ENCODE data around the gene TTC39B.

TTC39B gene

GRCh38 chr9:15282567-15283285 lies 24.3 kb downstream of the TTC39B start:
- H3K9me3 ChIP-seq (ENCODE audit: control insufficient read depth, low read length) = no peaks in the 10 kb centered on the region
- H3K4me3 ChIP-seq (ENCODE audit: extremely low read depth, insufficient read depth, low read length, poor library complexity, severe bottlenecking) = no peak overlapping the region
- no peak overlapping the region for H3K27ac ChIP-seq (ENCODE audit: low read depth, low read length, severe bottlenecking)
- 93 to 95% methylated on average over 3 of the region's 8 CpGs for WGBS, 2 experiments (ENCODE audit: insufficient coverage in 2 of 2)
- H3K36me3 ChIP-seq (ENCODE audit: control insufficient read depth, insufficient read depth, low read length) = no peaks in the 10 kb centered on the region
- H3K4me1 ChIP-seq (ENCODE audit: control insufficient read depth, insufficient read depth, low read length, poor library complexity, severe bottlenecking) = peaks cover 2% of the 10 kb centered on the region

GRCh38 chr9:15280647-15281046 lies 26.4 kb downstream of the TTC39B start:
- 90 to 100% methylated on average over 1 to 2 of the region's 3 CpGs for WGBS, 2 experiments (ENCODE audit: insufficient coverage in 2 of 2)
- Histone ChIP-seq H3K4me1 (ENCODE audit: control insufficient read depth, insufficient read depth, low read length, poor library complexity, severe bottlenecking) (no peaks in the 10 kb centered on the region), H3K4me3 (ENCODE audit: extremely low read depth, insufficient read depth, low read length, poor library complexity, severe bottlenecking) (no peak overlapping the region), H3K36me3 (ENCODE audit: control insufficient read depth, insufficient read depth, low read length) (no peaks in the 10 kb centered on the region), H3K9me3 (ENCODE audit: control insufficient read depth, low read length) (no peaks in the 10 kb centered on the region), H3K27ac (ENCODE audit: low read depth, low read length, severe bottlenecking) (no peak overlapping the region)

- Histone ChIP-seq H3K4me3 (ENCODE audit: extremely low read depth, insufficient read depth, low read length, poor library complexity, severe bottlenecking) (no peak overlapping the region), H3K9me3 (ENCODE audit: control insufficient read depth, low read length) (no peaks in the 10 kb centered on the region), H3K36me3 (ENCODE audit: control insufficient read depth, insufficient read depth, low read length) (no peaks in the 10 kb centered on the region), H3K4me1 (ENCODE audit: control insufficient read depth, insufficient read depth, low read length, poor library complexity, severe bottlenecking) (no peaks in the 10 kb centered on the region), H3K27ac (ENCODE audit: low read depth, low read length, severe bottlenecking) (no peak overlapping the region)
Measured at GRCh38 chr9:15278839-15279238, 28.2 kb downstream of the TTC39B start.

GRCh38 chr9:15278091-15278687 lies 28.8 kb downstream of the TTC39B start:
- WGBS, 2 experiments (ENCODE audit: insufficient coverage in 2 of 2) = 80% methylated on average over 1 of the region's 2 CpGs; no CpG with 5 or more reads in 1 of the 2 experiments
- Histone ChIP-seq H3K36me3 (ENCODE audit: control insufficient read depth, insufficient read depth, low read length) (no peaks in the 10 kb centered on the region), H3K27ac (ENCODE audit: low read depth, low read length, severe bottlenecking) (no peak overlapping the region), H3K4me3 (ENCODE audit: extremely low read depth, insufficient read depth, low read length, poor library complexity, severe bottlenecking) (no peak overlapping the region), H3K9me3 (ENCODE audit: control insufficient read depth, low read length) (no peaks in the 10 kb centered on the region), H3K4me1 (ENCODE audit: control insufficient read depth, insufficient read depth, low read length, poor library complexity, severe bottlenecking) (no peaks in the 10 kb centered on the region)

- H3K36me3 ChIP-seq (ENCODE audit: control insufficient read depth, insufficient read depth, low read length) = no peaks in the 10 kb centered on the region
- H3K9me3 ChIP-seq (ENCODE audit: control insufficient read depth, low read length) = no peaks in the 10 kb centered on the region
- no peak overlapping the region for H3K4me3 ChIP-seq (ENCODE audit: extremely low read depth, insufficient read depth, low read length, poor library complexity, severe bottlenecking)
- no peaks in the 10 kb centered on the region for H3K4me1 ChIP-seq (ENCODE audit: control insufficient read depth, insufficient read depth, low read length, poor library complexity, severe bottlenecking)
- no peak overlapping the region for H3K27ac ChIP-seq (ENCODE audit: low read depth, low read length, severe bottlenecking)
- 89 to 95% methylated on average over 5 to 6 of the region's 9 CpGs for WGBS, 2 experiments (ENCODE audit: insufficient coverage in 2 of 2)
Measured at GRCh38 chr9:15277400-15278090, 29.5 kb downstream of the TTC39B start.

GRCh38 chr9:15276328-15276938 lies 30.6 kb downstream of the TTC39B start:
- H3K4me1 ChIP-seq (ENCODE audit: control insufficient read depth, insufficient read depth, low read length, poor library complexity, severe bottlenecking) = no peaks in the 10 kb centered on the region
- WGBS, 2 experiments (ENCODE audit: insufficient coverage in 2 of 2) = 80% methylated on average over 1 of the region's 4 CpGs; no CpG with 5 or more reads in 1 of the 2 experiments
- H3K4me3 ChIP-seq (ENCODE audit: extremely low read depth, insufficient read depth, low read length, poor library complexity, severe bottlenecking) = no peak overlapping the region
- H3K27ac ChIP-seq (ENCODE audit: low read depth, low read length, severe bottlenecking) = no peak overlapping the region
- no peaks in the 10 kb centered on the region for H3K36me3 ChIP-seq (ENCODE audit: control insufficient read depth, insufficient read depth, low read length)
- no peaks in the 10 kb centered on the region for H3K9me3 ChIP-seq (ENCODE audit: control insufficient read depth, low read length)

- Histone ChIP-seq H3K36me3 (ENCODE audit: control insufficient read depth, insufficient read depth, low read length) (no peaks in the 10 kb centered on the region), H3K9me3 (ENCODE audit: control insufficient read depth, low read length) (no peaks in the 10 kb centered on the region), H3K4me1 (ENCODE audit: control insufficient read depth, insufficient read depth, low read length, poor library complexity, severe bottlenecking) (no peaks in the 10 kb centered on the region), H3K4me3 (ENCODE audit: extremely low read depth, insufficient read depth, low read length, poor library complexity, severe bottlenecking) (no peak overlapping the region), H3K27ac (ENCODE audit: low read depth, low read length, severe bottlenecking) (no peak overlapping the region)
- 50% methylated on average over 1 of the region's 1 CpG; no CpG with 5 or more reads in 1 of the 2 experiments for WGBS, 2 experiments (ENCODE audit: insufficient coverage in 2 of 2)
Measured at GRCh38 chr9:15274425-15274824, 32.6 kb downstream of the TTC39B start.

- Histone ChIP-seq H3K27ac (ENCODE audit: low read depth, low read length, severe bottlenecking) (no peak overlapping the region), H3K4me3 (ENCODE audit: extremely low read depth, insufficient read depth, low read length, poor library complexity, severe bottlenecking) (no peak overlapping the region), H3K9me3 (ENCODE audit: control insufficient read depth, low read length) (no peaks in the 10 kb centered on the region), H3K4me1 (ENCODE audit: control insufficient read depth, insufficient read depth, low read length, poor library complexity, severe bottlenecking) (no peaks in the 10 kb centered on the region), H3K36me3 (ENCODE audit: control insufficient read depth, insufficient read depth, low read length) (no peaks in the 10 kb centered on the region)
- WGBS, 2 experiments (ENCODE audit: insufficient coverage in 2 of 2) = 61 to 73% methylated on average over 3 of the region's 3 CpGs
Measured at GRCh38 chr9:15272377-15272928, 34.6 kb downstream of the TTC39B start.

GRCh38 chr9:15271403-15271802 lies 35.6 kb downstream of the TTC39B start:
- no peaks in the 10 kb centered on the region for H3K4me1 ChIP-seq (ENCODE audit: control insufficient read depth, insufficient read depth, low read length, poor library complexity, severe bottlenecking)
- H3K4me3 ChIP-seq (ENCODE audit: extremely low read depth, insufficient read depth, low read length, poor library complexity, severe bottlenecking) = no peak overlapping the region
- 80 to 90% methylated on average over 1 to 7 of the region's 7 CpGs for WGBS, 2 experiments (ENCODE audit: insufficient coverage in 2 of 2)
- H3K27ac ChIP-seq (ENCODE audit: low read depth, low read length, severe bottlenecking) = no peak overlapping the region
- H3K9me3 ChIP-seq (ENCODE audit: control insufficient read depth, low read length) = no peaks in the 10 kb centered on the region
- no peaks in the 10 kb centered on the region for H3K36me3 ChIP-seq (ENCODE audit: control insufficient read depth, insufficient read depth, low read length)

GRCh38 chr9:15268782-15269181 lies 38.2 kb downstream of the TTC39B start:
- no peaks in the 10 kb centered on the region for H3K4me1 ChIP-seq (ENCODE audit: control insufficient read depth, insufficient read depth, low read length, poor library complexity, severe bottlenecking)
- no peaks in the 10 kb centered on the region for H3K9me3 ChIP-seq (ENCODE audit: control insufficient read depth, low read length)
- no peak overlapping the region for H3K4me3 ChIP-seq (ENCODE audit: extremely low read depth, insufficient read depth, low read length, poor library complexity, severe bottlenecking)
- 85 to 90% methylated on average over 3 of the region's 3 CpGs for WGBS, 2 experiments (ENCODE audit: insufficient coverage in 2 of 2)
- no peaks in the 10 kb centered on the region for H3K36me3 ChIP-seq (ENCODE audit: control insufficient read depth, insufficient read depth, low read length)
- H3K27ac ChIP-seq (ENCODE audit: low read depth, low read length, severe bottlenecking) = no peak overlapping the region

All from mesodermal cell (in vitro differentiated cells).